ENCODE results near the gene GRM4.

GRM4 gene

GRCh38 chr6:34158876-34159275 lies 13.0 kb upstream of the GRM4 start:
- no peak for FAIRE-seq
- DNase-seq (ENCODE audit: extremely low spot score, insufficient read length, low read depth) = no peak

GRCh38 chr6:34157851-34158250 lies 12.0 kb upstream of the GRM4 start:
- DNase-seq (ENCODE audit: extremely low spot score, insufficient read length, low read depth) (no peak), FAIRE-seq (no peak)

GRCh38 chr6:34157236-34157830 lies 11.4 kb upstream of the GRM4 start:
- FAIRE-seq = no peak

GRCh38 chr6:34155471-34156300 lies 9.8 kb upstream of the GRM4 start:
- DNase-seq (ENCODE audit: extremely low spot score, insufficient read length, low read depth) = no peak
- no peak for FAIRE-seq

More at GRCh38 chr6:34157236-34157830, 11.4 kb upstream of the GRM4 start:
- no peak for DNase-seq (ENCODE audit: extremely low spot score, insufficient read length, low read depth)

- FAIRE-seq (no peak), DNase-seq (ENCODE audit: extremely low spot score, insufficient read length, low read depth) (peak; percentile 84)
Observed at GRCh38 chr6:34154668-34155447, 9.0 kb upstream of the GRM4 start.

- FAIRE-seq = no peak
- DNase-seq (ENCODE audit: extremely low spot score, insufficient read length, low read depth) = no peak
Observed at GRCh38 chr6:34152806-34153520, 7.1 kb upstream of the GRM4 start.

- FAIRE-seq = no peak
- no peak for DNase-seq (ENCODE audit: extremely low spot score, insufficient read length, low read depth)
Observed at GRCh38 chr6:34152042-34152524, 6.2 kb upstream of the GRM4 start.

GRCh38 chr6:34151321-34152041 lies 5.6 kb upstream of the GRM4 start:
- FAIRE-seq (no peak), DNase-seq (ENCODE audit: extremely low spot score, insufficient read length, low read depth) (no peak)

GRCh38 chr6:34150766-34151165 lies 4.9 kb upstream of the GRM4 start:
- FAIRE-seq = no peak
- no peak for DNase-seq (ENCODE audit: extremely low spot score, insufficient read length, low read depth)

GRCh38 chr6:34149831-34150400 lies 4.0 kb upstream of the GRM4 start:
- DNase-seq (ENCODE audit: extremely low spot score, insufficient read length, low read depth) (no peak), FAIRE-seq (no peak)

- no peak for DNase-seq (ENCODE audit: extremely low spot score, insufficient read length, low read depth)
- FAIRE-seq = no peak
Observed at GRCh38 chr6:34149452-34149810, 3.5 kb upstream of the GRM4 start.

- no peak for DNase-seq (ENCODE audit: extremely low spot score, insufficient read length, low read depth)
Observed at GRCh38 chr6:34148631-34149451, 3.0 kb upstream of the GRM4 start.

GRCh38 chr6:34147906-34148630 lies 2.2 kb upstream of the GRM4 start:
- DNase-seq (ENCODE audit: extremely low spot score, insufficient read length, low read depth) = no peak
- no peak for FAIRE-seq

More at GRCh38 chr6:34148631-34149451, 3.0 kb upstream of the GRM4 start:
- FAIRE-seq = peak; percentile 80

GRCh38 chr6:34146801-34147592 lies 1.1 kb upstream of the GRM4 start:
- FAIRE-seq (no peak), DNase-seq (ENCODE audit: extremely low spot score, insufficient read length, low read depth) (no peak)

- DNase-seq (ENCODE audit: extremely low spot score, insufficient read length, low read depth) (no peak), FAIRE-seq (no peak)
Observed at GRCh38 chr6:34145161-34146020, 496 bp downstream of the GRM4 start.

GRCh38 chr6:34144581-34145160 lies 1.2 kb downstream of the GRM4 start:
- DNase-seq (ENCODE audit: extremely low spot score, insufficient read length, low read depth) (no peak), FAIRE-seq (no peak)
